SK-N-MC (cell line): ENCODE results near the gene SSTR3.

Source experiments
- EZH2 ChIP-seq: fragments of 200-600 bp; sonication (generic); IDR thresholded peaks from one replicate; pipeline ENCODE4 v1.6.1; 2017; ENCODE audit warnings: antibody characterized with exemption
- FOXP2 ChIP-seq: optimal IDR thresholded peaks from 2 replicates; pipeline ENCODE3; 2011; ENCODE audit warnings: mild to moderate bottlenecking, moderate library complexity; ENCODE audit not compliant: insufficient read depth; ENCODE audit errors: extremely low read length, control extremely low read depth
- POLR2AphosphoS5 ChIP-seq: IDR thresholded peaks from 2 replicates; pipeline ENCODE4 v1.6.1; 2012; ENCODE audit warnings: mild to moderate bottlenecking, low read depth, low read length, borderline replicate concordance

DNA sequence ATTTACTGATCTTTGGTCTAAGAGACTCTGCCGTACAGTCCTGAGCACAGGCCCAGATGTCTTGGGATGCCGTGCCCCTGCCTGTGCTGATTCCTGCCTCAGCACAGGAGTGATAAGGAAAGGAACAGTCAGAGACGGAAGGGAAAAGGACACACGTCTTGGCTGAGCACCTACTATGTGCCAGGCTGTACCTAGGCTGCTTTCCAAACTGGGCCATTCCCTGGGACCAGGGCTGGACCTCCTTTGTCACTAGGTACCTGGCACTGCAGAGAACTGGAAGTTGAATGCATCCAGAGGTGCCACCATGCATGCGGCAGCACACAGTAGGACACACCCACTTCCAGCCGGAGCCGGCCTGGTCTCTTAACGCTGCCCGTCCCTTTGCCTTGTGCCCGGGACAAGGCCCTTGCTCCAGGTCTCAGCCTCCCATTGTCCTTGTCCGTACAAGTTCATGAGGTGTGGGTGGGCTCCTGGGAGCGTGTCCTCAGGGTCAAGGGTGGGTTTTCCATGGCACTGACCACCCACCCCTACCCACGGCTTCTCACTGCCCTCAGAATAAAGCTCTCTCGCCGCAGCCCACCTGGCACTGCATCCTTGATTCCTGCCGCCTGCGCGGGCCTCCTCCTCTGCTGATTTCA lies 1.1 kb upstream of the SSTR3 start:
- TF ChIP-seq POLR2AphosphoS5 (no peak), EZH2 (no peak), FOXP2 (no peak)
